Peyer's patch (tissue), 4 donors: ENCODE results near the gene DDAH1. TPM values are rescaled to one million over a fixed set of nuclear protein-coding genes. Genes with fewer than 3 reads are reported as not detected.

Experiments used
- DNase-seq, 3 donors: peaks; one replicate each; pipeline ENCODE4 v3.0.0-alpha.2; 2017 to 2019
- H3K27ac ChIP-seq, 4 donors: fragments of 200-600 bp; sonication (generic); one replicate each; pipeline ENCODE4 v1.5.1; 2016 to 2019
- H3K27me3 ChIP-seq, 2 donors: fragments of 200-600 bp; sonication (generic); one replicate each; pipeline ENCODE4 v1.5.1; 2019
- H3K36me3 ChIP-seq, 3 donors: fragments of 200-600 bp; sonication (generic); one replicate each; pipeline ENCODE4 v1.5.1; 2016 to 2019
- H3K4me1 ChIP-seq, 4 donors: fragments of 200-600 bp; sonication (generic); one replicate each; pipeline ENCODE4 v1.5.1; 2016 to 2019
- H3K4me3 ChIP-seq, 4 donors: fragments of 200-600 bp; sonication (generic); 1 replicate in 3 of 4; 2 replicates in 1 of 4; pipeline ENCODE4 v1.5.1; 2016 to 2019; ENCODE audit warnings: mild to moderate bottlenecking in 1 of 4
- H3K9me3 ChIP-seq, 4 donors: fragments of 200-600 bp; sonication (generic); one replicate each; pipeline ENCODE4 v1.5.1; 2016 to 2019; ENCODE audit warnings: mild to moderate bottlenecking in 1 of 4
- POLR2A ChIP-seq, 2 donors: fragments of 450-650 bp; IDR thresholded peaks; one replicate each; pipeline ENCODE4 v1.5.1; 2017; ENCODE audit warnings: antibody characterized with exemption in 2 of 2, mild to moderate bottlenecking in 2 of 2, moderate library complexity in 2 of 2
- total RNA-seq, 4 donors: library from RNA; depleted of rRNA; stranded (reverse); fragments of >200 nt; gene quantifications; one replicate each; pipeline ENCODE4 v1.1.0, GENCODE V29; 2016
- TF ChIP-seq, protein P1 (sequence below), 6 experiments: fragments of 450-650 bp in 4 of 6; fragments of 200-600 bp in 2 of 6; sonication (generic) in 1 of 6; IDR thresholded peaks; one replicate each; pipeline ENCODE4 v1.5.1; 2017 to 2019; ENCODE audit warnings: antibody characterized with exemption in 6 of 6, mild to moderate bottlenecking in 3 of 6, moderate library complexity in 1 of 6

Gene DDAH1
- total RNA-seq, 4 donors from 2014 or later: 40.8 to 60.2 (median 51.2) TPM

DNA sequence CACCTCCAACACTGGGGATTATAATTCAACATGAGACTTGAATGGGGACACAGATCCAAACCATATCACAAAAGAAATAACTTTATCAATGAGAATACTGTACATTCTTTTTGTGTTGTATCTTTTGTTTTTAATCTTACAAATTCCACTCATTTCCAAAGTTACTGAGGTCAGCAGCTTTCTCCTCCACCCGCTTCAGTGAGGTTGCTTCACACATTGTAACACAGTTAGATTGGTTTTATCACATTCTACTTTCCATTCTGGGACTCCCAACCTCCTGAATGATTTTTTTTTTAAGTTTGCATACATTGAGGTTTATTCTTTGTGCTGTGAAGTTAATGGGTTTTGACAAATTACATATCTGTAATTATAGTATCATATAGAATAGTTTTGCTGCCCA is 43.8 kb downstream of the DDAH1 start:
- TF ChIP-seq, protein P1, sequence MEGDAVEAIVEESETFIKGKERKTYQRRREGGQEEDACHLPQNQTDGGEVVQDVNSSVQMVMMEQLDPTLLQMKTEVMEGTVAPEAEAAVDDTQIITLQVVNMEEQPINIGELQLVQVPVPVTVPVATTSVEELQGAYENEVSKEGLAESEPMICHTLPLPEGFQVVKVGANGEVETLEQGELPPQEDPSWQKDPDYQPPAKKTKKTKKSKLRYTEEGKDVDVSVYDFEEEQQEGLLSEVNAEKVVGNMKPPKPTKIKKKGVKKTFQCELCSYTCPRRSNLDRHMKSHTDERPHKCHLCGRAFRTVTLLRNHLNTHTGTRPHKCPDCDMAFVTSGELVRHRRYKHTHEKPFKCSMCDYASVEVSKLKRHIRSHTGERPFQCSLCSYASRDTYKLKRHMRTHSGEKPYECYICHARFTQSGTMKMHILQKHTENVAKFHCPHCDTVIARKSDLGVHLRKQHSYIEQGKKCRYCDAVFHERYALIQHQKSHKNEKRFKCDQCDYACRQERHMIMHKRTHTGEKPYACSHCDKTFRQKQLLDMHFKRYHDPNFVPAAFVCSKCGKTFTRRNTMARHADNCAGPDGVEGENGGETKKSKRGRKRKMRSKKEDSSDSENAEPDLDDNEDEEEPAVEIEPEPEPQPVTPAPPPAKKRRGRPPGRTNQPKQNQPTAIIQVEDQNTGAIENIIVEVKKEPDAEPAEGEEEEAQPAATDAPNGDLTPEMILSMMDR (IDR thresholded peaks at IDR 0.05): no peak
- no peak for TF ChIP-seq POLR2A (IDR thresholded peaks at IDR 0.05)

DNA sequence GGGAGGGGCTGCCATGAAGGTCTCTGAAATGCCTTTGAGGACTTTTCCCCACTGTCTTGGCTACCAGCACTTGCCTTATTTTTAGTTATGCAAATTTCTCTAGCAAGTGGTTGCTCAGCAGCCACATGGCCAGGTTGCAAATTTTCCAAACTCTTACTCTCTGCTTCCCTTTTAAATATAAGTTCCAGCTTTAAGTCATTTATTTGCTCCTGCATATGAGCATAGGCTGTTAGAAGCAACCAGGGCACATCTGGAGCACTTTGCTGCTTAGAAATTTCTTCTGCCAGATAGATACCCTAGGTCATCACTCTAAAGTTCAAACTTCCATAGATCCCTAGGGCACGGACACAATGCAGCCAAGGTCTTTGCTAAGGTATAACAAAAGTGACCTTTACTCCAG is 44.8 kb downstream of the DDAH1 start:
- no peaks in the 10 kb centered on the region for H3K27me3 ChIP-seq
- no peak overlapping the region for H3K4me3 ChIP-seq
- no peak for DNase-seq
- no peaks in the 10 kb centered on the region for H3K36me3 ChIP-seq
- TF ChIP-seq, protein P1 (IDR thresholded peaks at IDR 0.05): no peak
- TF ChIP-seq POLR2A (IDR thresholded peaks at IDR 0.05): no peak
- no peaks in the 10 kb centered on the region for H3K4me1 ChIP-seq
- H3K9me3 ChIP-seq: peaks cover 0 to 7% (median 2%) of the 10 kb centered on the region in 4 donors
- H3K27ac ChIP-seq: no peak overlapping the region

More for the DNA sequence above, 43.8 kb downstream of the DDAH1 start:
- no peaks in the 10 kb centered on the region for H3K27me3 ChIP-seq
- no peak overlapping the region for H3K27ac ChIP-seq
- H3K4me3 ChIP-seq: no peak overlapping the region
- no peak for DNase-seq
- H3K4me1 ChIP-seq: no peaks in the 10 kb centered on the region
- no peaks in the 10 kb centered on the region for H3K36me3 ChIP-seq
- H3K9me3 ChIP-seq: peaks cover 0 to 7% (median 2%) of the 10 kb centered on the region in 4 donors

DNA sequence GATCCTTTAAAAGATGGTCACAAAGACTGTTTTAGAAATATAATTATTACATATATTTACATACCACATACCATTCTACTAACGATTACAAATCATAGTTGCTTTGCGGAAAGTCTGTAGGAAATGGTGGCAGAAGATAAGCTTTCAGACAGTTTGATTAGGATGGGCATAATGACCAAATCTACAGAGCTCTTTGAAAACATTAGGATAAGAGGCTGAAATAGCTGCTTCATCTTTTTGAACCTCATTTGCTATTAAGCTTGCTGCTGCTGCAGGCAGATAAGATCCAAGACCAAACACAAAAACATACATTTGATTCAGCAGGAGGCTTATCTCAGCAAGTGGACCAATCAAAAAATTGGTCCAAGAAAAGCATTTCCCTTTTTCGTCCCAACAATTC is 47.1 kb downstream of the DDAH1 start:
- Histone ChIP-seq H3K27ac (no peak overlapping the region), H3K9me3 (peaks cover 0 to 7% (median 2%) of the 10 kb centered on the region in 4 donors), H3K36me3 (no peaks in the 10 kb centered on the region), H3K4me3 (no peak overlapping the region), H3K4me1 (no peaks in the 10 kb centered on the region), H3K27me3 (no peaks in the 10 kb centered on the region)
- DNase-seq: no peak
- TF ChIP-seq POLR2A (IDR thresholded peaks at IDR 0.05): no peak
- TF ChIP-seq, protein P1 (IDR thresholded peaks at IDR 0.05): no peak

DNA sequence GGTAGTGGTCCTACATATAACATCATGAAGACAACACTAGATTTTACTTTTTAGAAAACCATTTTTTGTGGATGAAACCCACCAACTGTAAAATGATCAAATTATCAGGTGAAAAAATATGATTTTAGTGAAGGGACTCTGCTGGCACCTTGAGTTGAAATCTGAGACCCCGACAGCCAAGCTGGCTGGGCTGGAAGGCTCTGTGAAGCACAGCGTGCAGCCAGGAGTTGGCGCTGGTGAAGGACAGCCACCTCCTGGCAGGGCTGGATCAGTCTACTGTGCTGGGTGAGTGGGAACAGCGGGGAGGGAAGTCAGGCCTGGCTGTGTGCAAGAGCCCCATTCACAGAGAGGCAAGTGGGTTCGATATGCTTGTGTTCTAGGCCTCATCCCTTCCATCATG is 47.9 kb downstream of the DDAH1 start:
- H3K27ac ChIP-seq: no peak overlapping the region
- no peak for DNase-seq

DNA sequence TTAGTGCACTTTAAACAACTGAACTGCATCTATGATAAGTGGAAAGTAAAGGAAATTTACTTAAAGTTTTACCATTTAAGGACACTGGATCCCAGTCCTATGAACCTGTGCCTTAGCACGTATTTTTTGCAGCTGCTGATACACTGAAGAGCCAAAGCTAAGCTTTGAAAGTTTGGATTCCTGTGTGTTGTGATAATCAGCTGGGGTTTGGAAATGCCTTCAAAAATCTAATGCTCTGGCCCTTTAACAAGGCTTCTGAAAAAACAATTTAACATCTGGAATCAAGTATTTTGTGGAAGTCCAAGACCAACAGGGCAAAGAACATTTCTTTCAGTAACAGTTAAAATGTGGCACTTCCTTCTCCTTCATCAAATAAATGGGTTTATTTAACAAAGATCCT is 51.8 kb downstream of the DDAH1 start:
- H3K4me1 ChIP-seq: no peaks in the 10 kb centered on the region
- H3K4me3 ChIP-seq: no peak overlapping the region
- no peaks in the 10 kb centered on the region for H3K27me3 ChIP-seq
- TF ChIP-seq, protein P1 (IDR thresholded peaks at IDR 0.05): no peak
- TF ChIP-seq POLR2A (IDR thresholded peaks at IDR 0.05): no peak
- H3K9me3 ChIP-seq: no peaks in the 10 kb centered on the region
- no peak for DNase-seq
- no peak overlapping the region for H3K27ac ChIP-seq
- no peaks in the 10 kb centered on the region for H3K36me3 ChIP-seq

More for the DNA sequence above, 47.9 kb downstream of the DDAH1 start:
- Histone ChIP-seq H3K4me1 (no peaks in the 10 kb centered on the region), H3K27me3 (no peaks in the 10 kb centered on the region), H3K36me3 (no peaks in the 10 kb centered on the region), H3K4me3 (no peak overlapping the region), H3K9me3 (peaks cover 0 to 7% (median 2%) of the 10 kb centered on the region in 4 donors)
- TF ChIP-seq, protein P1 (IDR thresholded peaks at IDR 0.05): no peak
- TF ChIP-seq POLR2A (IDR thresholded peaks at IDR 0.05): no peak
